ENCODE measurements around the gene PCDHGB7.

PCDHGB7 gene

DNA sequence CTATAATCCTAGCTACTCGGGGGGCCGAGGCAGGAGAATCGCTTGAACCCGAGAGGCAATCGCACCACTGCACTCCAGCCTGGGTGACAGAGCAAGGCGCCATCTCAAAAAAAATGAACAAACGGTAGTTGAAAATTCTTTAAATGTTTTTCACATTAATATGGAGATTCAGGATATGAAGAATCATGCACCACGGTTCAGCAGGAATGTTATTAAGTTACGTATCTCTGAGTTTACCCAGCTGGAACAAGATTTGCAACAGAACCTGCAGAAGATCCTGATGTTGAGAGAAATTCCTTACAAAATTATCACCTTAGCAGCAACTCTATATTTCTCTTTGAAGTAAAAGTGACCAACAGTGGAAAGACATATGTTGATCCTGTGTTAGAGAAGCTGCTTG lies 22.9 kb downstream of the PCDHGB7 start:
- Histone ChIP-seq H3K4me2 (no peak overlapping the region), H3K4me3 (no peak overlapping the region), H3K27ac (no peak overlapping the region)

DNA sequence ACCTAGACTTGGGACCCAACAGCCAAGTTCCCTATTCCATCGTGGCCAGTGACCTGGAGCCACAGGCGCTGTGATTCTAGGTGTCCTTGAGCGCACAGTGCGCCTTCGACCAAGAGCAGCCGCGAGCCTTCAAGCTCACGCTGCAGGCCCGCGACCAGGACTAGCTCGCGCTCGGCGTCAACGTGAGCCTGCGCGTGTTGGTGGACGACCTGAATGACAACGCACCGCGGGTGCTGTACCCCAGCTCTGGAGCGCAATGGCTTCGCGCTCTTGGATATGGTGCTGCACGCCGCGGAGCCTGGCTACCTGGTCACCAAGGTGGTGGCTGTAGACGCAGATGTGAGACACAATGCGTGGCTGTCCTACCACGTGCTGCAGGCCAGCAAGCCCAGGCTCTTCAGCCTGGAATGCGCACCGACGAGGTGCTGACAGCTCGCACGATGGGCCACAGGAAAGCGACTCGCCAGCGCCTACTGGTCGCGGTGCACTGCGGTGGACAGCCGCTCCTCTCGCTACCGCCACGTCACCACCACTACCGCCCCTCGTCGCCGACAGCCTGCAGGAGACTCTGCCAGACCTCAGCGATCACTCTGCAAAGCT lies 24.2 kb downstream of the PCDHGB7 start:
- Histone ChIP-seq H3K4me2 (no peak overlapping the region; a peak in 1 of 22 replicates), H3K27me3 (no peaks in the 10 kb centered on the region), H3K36me3 (peaks cover 0 to 31% (median 19%) of the 10 kb centered on the region in 11 experiments; a peak in 16 of 22 replicates), H3K9ac (no peak overlapping the region), H4K20me1 (no peaks in the 10 kb centered on the region), H3K4me1 (peaks cover 0 to 16% (median 0%) of the 10 kb centered on the region in 10 experiments; a peak in 7 of 20 replicates), H3K4me3 (0 out of 20 replicates have a peak overlapping the region, but pooled peaks of 1 of the 10 experiments have one; percentile 11), H3K9me3 (replicated peaks in 1 of 11) (peaks cover 34 to 52% (median 42%) of the 10 kb centered on the region in 11 experiments), H3K27ac (no peak overlapping the region)
- no peak for TF ChIP-seq Cebpa-rat (IDR thresholded peaks at IDR 0.05)

More for the DNA sequence above, 22.9 kb downstream of the PCDHGB7 start:
- H3K27me3 ChIP-seq = no peaks in the 10 kb centered on the region
- peaks cover 0 to 31% (median 19%) of the 10 kb centered on the region in 11 experiments; a peak in 16 of 22 replicates for H3K36me3 ChIP-seq
- peaks cover 35 to 65% (median 53%) of the 10 kb centered on the region in 11 experiments for H3K9me3 ChIP-seq (replicated peaks in 1 of 11)
- no peaks in the 10 kb centered on the region for H4K20me1 ChIP-seq
- no peak for TF ChIP-seq Cebpa-rat (IDR thresholded peaks at IDR 0.05)
- H3K4me1 ChIP-seq = peaks cover 0 to 16% (median 0%) of the 10 kb centered on the region in 10 experiments; a peak in 7 of 20 replicates
- no peak overlapping the region for H3K9ac ChIP-seq

GRCh38 chr5:141465351-141465750 lies 47.9 kb downstream of the PCDHGB7 start:
- peaks cover 0 to 30% (median 0%) of the 10 kb centered on the region in 10 experiments; a peak in 5 of 20 replicates for H3K4me1 ChIP-seq
- no peaks in the 10 kb centered on the region for H4K20me1 ChIP-seq
- H3K9ac ChIP-seq = no peak overlapping the region
- no peak overlapping the region for H3K27ac ChIP-seq
- H3K9me3 ChIP-seq (replicated peaks in 1 of 11) = peaks cover 0 to 8% (median 0%) of the 10 kb centered on the region in 11 experiments; a peak in 3 of 22 replicates
- peaks cover 0 to 9% (median 0%) of the 10 kb centered on the region in 11 experiments; a peak in 1 of 22 replicates for H3K36me3 ChIP-seq
- H3K4me3 ChIP-seq = no peak overlapping the region
- H3K27me3 ChIP-seq = no peaks in the 10 kb centered on the region
- no peak for TF ChIP-seq Cebpa-rat (IDR thresholded peaks at IDR 0.05)
- peak overlapping the region in 2 of 11 experiments; percentile 32 to 34; a peak in 3 of 22 replicates for H3K4me2 ChIP-seq

Measured in BLaER1 treated with 17β-estradiol and CSF1 and Interleukin-3, amounts not matched to agents 10 nM and 100 nM (cell line).